Lower leg skin (tissue), 4 donors: ENCODE data around the gene CACNA1A. TPM values are rescaled to one million over a fixed set of nuclear protein-coding genes. Genes with fewer than 3 reads are reported as not detected.

Experiments
- DNase-seq, 2 donors: peaks; one replicate each; pipeline ENCODE4 v3.0.0-alpha.2; 2019; ENCODE audit warnings: low spot score in 2 of 2
- H3K4me3 ChIP-seq: fragments of 200-600 bp; sonication (generic); 2 replicates; pipeline ENCODE4 v1.5.1; 2017; ENCODE audit warnings: mild to moderate bottlenecking, low read depth; ENCODE audit not compliant: poor library complexity, severe bottlenecking
- CTCF ChIP-seq, 3 donors: fragments of 450-650 bp; IDR thresholded peaks; one replicate each; pipeline ENCODE4 v1.5.1; 2016; ENCODE audit warnings: antibody characterized with exemption in 3 of 3, mild to moderate bottlenecking in 3 of 3, moderate library complexity in 2 of 3
- POLR2A ChIP-seq, 2 donors: fragments of 450-650 bp; IDR thresholded peaks; one replicate each; pipeline ENCODE4 v1.6.1; 2016 to 2017; ENCODE audit warnings: antibody characterized with exemption in 2 of 2, mild to moderate bottlenecking in 1 of 2, moderate library complexity in 1 of 2
- WGBS, 2 donors: methylation state at CpG; one replicate each; pipeline ENCODE4 v1.1.5; 2018; 5-methylcytosine and 5-hydroxymethylcytosine counted together
- intact Hi-C: fragments of 100-400 bp; cut with DNase I; formaldehyde crosslinking; loops from one replicate; pipeline ENCODE4 v1.15.0; 2023; ENCODE audit warnings: low total_unique reads
- total RNA-seq, 4 donors: library from RNA; depleted of rRNA; stranded (reverse); fragments of >200 nt; gene quantifications; one replicate each; pipeline ENCODE4 v1.1.0, GENCODE V29; 2016

Gene CACNA1A
- total RNA-seq, 4 donors from 2014 or later, result 0.16 to 0.46 (median 0.22) TPM; not detected in 1

- intact Hi-C loops, result no loop called here
- 62 to 67% methylated on average over 10 of the region's 10 CpGs for WGBS, 2 donors
- no peak for DNase-seq
Observed at GRCh38 chr19:13301627-13302334, 204.5 kb downstream of the CACNA1A start.

GRCh38 chr19:13300421-13301030, 205.8 kb downstream of the CACNA1A start:
- intact Hi-C loops, result no loop called here
- H3K4me3 ChIP-seq, result no peak overlapping the region
- 61 to 67% methylated on average over 7 of the region's 7 CpGs for WGBS, 2 donors
- DNase-seq, result no peak
- no peak for TF ChIP-seq CTCF (IDR thresholded peaks at IDR 0.05)
- TF ChIP-seq POLR2A (IDR thresholded peaks at IDR 0.05), result no peak

More at GRCh38 chr19:13301627-13302334, 204.5 kb downstream of the CACNA1A start:
- TF ChIP-seq CTCF (IDR thresholded peaks at IDR 0.05), result no peak
- H3K4me3 ChIP-seq, result no peak overlapping the region

- intact Hi-C loops, result no loop called here
- TF ChIP-seq CTCF (IDR thresholded peaks at IDR 0.05), result no peak
- TF ChIP-seq POLR2A (IDR thresholded peaks at IDR 0.05), result no peak
- no peak for DNase-seq
- WGBS, 2 donors, result 75 to 77% methylated on average over 10 of the region's 10 CpGs
- no peak overlapping the region for H3K4me3 ChIP-seq
Observed at GRCh38 chr19:13299838-13300237, 206.4 kb downstream of the CACNA1A start.

- 32 to 56% methylated on average over 56 to 72 of the region's 92 CpGs for WGBS, 2 donors
- no peak overlapping the region for H3K4me3 ChIP-seq
- intact Hi-C loops, result no loop called here
- no peak for DNase-seq
- no peak for TF ChIP-seq POLR2A (IDR thresholded peaks at IDR 0.05)
- no peak for TF ChIP-seq CTCF (IDR thresholded peaks at IDR 0.05)
Observed at GRCh38 chr19:13298565-13299481, 207.5 kb downstream of the CACNA1A start.

- TF ChIP-seq POLR2A (IDR thresholded peaks at IDR 0.05) (no peak), CTCF (IDR thresholded peaks at IDR 0.05) (no peak)
- DNase-seq, result no peak
Observed at GRCh38 chr19:13297023-13297422, 209.3 kb downstream of the CACNA1A start.

More at GRCh38 chr19:13297023-13297422, 209.3 kb downstream of the CACNA1A start:
- no peak overlapping the region for H3K4me3 ChIP-seq
- WGBS, 2 donors, result 80 to 86% methylated on average over 2 of the region's 2 CpGs
- intact Hi-C loops, result no loop called here
